Smooth muscle cell of the brain vasculature (primary cell): ENCODE results near the gene TBC1D9.

Experiments used
- DNase-seq: peaks from one replicate; pipeline ENCODE4 v3.0.0-alpha.2; 2012; ENCODE audit warnings: low read depth, low spot score

The TBC1D9 gene

DNA sequence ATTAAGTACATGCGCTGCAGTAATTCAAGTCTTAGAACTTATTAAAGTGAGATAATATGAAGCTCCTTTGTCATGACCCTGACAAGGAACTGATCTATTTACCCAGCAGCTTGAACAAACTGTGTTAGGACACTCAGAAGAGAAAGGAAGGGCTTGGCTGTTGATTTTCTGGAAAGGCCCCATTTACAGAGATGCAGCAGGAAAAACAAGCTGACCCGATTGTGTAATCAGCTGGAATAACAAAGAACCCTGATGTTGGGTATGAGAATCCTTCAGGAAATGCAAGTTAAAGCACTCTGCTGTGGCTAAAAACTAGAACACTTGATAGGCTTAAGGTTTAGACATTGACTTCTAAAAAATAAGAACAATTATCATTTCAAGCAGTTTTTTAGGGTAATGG is 64.8 kb downstream of the TBC1D9 start:
- DNase-seq = peak; percentile 64

DNA sequence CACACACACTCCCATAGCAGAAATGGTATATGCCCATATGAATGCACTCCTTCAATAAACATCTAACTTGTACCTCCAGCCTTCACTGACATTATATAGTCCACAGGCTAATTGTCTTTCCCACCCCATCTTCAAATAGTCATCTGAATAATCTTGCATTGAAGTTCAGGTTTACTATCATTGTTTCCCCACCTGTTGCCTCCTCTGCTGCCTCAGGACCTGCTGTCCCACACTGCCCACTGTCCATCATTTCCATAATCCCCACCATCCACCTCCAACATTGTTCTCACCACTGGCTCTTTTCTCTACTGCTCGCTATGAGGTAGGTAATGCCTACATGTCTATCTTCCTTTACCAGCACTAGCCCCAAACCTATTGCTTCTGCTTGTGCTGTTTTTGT is 66.1 kb downstream of the TBC1D9 start:
- DNase-seq = no peak

DNA sequence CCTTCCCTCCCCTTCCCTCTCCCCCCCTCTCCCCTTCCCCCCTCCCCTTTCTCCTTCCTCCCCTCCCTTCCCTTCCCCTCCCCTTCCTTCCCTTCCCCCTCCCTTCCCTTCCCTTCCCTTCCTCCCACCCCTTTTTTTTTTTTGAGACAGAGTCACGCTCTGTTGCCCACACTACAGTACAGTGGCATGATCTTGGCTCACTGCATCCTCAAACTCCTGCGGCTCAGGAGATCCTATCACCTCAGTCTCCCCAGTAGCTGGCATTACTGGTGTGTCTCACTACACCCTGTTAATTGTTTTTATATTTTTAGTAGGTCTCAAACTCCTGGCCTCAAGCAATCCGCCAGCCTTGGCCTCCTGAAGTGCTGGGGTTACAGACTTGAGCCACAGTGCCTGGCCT is 66.6 kb downstream of the TBC1D9 start:
- DNase-seq = no peak

DNA sequence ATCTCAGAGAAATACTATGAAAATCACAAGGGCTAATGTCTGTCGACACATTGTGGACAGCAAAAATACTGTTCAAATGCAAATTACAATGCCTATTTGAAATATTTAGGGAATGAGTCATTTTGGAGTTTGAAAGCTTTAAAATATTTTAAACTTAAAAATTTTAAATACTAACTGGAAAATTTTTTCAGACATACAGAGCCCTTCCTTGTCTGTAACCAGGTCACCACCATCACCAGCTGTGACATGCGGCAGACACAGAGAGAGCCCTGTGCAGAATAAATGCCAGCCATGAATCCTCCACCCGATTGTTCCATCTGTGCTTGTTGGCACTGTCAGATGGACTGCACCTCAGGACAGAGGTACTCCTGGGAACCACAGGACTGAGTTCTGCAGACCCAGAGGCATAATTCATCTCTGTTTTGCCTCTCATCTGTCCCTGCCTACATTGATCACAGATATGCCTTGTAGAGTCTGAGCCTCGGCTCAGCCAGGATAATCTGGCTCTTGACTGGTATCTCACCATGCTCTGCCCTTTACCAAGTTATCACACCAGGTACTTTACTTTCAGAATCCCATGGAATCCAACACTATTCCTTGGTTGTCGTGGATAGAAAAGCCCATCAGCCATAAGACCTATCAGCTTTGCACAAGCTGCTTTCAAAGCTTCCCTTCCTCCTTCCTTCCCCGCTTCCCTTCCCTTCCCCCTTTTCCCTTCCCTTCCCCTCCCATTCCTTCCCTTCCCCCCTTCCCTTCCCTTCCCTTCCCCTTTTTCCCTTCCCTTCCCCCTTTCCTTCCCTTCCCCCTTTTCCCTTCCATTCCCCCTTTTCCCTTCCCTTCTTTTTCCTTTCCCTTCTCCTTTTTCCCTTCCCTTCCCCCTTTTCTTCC is 67.2 kb downstream of the TBC1D9 start:
- no peak for DNase-seq

DNA sequence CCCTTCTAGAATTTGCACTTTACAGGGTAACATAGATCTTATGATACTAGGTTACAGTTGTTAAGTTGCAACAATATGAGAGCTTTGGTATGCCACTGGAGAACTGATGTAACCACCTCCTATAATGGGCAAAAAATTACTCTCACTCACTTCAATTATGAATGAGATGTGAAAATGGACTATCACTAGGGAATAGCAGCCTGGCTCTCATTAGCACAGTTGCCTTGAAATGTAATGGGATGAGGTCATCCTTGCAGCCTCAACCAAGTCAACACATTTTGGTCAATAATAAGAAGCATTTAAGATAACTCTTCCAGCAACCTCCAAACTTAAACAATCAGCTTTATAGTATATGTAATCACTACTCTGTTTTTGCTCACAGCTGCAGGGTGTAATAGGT is 69.4 kb downstream of the TBC1D9 start:
- DNase-seq = no peak

DNA sequence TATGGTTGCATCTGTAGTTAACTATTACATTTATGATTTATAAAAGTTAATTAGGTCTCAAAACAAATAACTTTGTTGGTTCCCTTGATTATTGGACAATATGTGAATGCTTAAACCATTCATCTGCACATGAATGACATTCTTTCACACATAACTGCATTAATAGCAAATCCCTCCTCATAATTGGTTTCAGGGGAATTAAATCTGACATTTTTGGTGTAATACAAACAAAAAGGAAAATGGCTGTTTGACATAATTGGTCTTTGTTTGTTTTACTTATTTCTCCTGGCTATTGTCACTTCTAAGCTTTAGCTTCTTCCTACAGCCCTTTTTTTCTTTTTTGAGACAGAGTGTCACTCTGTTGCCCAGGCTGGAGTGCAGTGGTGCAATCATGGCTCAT is 71.9 kb downstream of the TBC1D9 start:
- no peak for DNase-seq

DNA sequence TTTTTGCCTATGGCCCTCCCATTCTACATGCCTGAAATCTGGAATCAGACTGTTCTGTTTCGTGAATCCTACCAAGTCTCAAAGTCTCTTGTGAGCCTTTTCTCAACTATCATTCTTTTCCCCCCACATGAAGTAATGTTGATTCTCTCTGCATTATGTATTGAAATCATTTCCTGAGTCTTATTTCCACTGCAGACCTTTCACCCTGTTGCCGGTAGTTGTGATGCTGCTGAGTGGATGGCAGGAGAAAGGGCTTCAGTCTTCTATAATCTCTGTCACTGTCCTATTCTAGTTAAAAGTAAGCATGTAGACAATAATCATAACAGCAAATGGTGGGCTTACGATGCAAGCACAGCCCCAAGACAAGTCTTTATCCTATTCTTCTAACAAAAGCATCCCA is 75.0 kb downstream of the TBC1D9 start:
- no peak for DNase-seq

DNA sequence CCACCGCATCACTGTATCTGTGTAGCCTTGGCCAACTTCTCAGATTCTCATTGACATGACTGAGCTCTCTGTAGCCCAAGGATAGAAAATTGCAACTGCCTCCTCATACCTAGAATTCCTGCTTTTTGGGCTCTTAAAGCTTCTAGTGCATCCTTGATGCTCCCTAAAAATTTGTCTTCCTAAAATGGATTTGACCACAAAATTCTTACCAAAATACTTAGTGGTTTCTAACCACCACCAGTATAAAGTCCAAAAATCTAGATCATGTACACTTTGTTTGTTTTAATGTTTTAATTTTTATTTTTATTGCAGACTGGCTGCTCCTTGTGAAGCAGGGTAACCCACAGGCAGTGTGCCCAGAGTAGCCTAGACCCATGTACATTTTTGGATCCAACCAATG is 75.5 kb downstream of the TBC1D9 start:
- no peak for DNase-seq

DNA sequence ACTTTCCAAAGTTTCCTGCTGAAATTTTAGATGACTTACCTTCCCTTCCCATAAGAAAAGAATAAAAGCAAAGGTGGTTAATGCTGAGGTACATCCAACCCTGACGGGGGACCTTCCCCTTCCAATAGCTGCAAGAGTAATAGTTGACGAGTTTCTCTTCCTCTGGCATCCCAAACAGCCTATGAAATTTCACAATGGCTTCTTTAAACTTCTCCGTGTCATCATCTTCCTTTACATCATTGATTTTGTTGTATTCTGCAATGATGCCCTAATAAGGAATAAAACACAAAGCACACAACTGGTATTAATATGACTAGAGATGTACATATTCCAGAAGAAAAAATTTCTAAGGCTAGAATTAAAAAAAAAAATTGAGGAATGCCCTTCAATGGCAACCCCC is 76.6 kb downstream of the TBC1D9 start:
- no peak for DNase-seq

DNA sequence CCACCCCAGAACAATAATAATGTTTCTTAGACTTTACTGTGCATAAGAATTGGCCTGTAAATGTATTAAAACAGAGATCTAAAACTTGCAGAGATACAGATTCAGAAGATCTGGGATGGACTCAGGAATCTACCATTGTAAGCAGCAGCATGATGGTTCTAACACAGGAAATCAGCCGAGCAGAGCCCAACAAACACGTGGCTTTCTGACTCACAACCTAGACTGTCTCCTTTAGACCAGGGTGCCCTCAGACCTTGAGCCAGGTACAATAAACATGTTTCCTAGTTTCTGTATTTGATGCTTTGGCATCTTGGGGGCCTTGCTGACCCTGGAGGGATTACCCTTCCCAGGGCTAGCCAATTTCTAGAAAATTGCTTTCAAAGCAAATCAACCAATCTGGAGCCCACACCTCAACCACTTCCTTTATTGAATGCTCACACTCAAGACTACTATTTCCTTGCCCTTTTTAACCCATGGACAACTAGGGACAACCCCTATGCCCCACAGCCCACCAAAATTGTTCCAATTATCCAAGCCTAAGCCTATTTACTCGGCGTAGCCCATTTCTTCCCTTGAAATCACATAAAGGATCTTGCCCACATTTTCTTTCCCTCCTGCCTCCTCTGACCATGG is 80.5 kb downstream of the TBC1D9 start:
- DNase-seq = no peak

DNA sequence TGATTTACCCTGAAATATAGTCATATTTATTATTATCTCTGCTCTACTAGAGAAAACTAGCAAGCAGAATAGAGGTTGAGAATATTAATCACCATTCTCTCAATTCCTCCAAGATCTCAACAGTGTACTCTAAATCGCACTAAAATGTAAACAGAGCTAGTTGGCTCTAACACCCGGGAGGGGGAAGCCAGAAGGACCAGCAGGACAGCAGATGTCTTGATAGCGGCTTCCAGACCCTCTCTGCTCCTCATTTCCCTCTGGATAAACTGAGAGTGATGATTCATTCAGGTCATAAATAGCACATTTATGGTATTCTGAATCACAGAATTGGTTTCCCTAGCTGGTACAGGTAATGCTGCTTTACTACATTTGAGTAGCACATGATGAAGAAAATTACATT is 82.5 kb downstream of the TBC1D9 start:
- no peak for DNase-seq

DNA sequence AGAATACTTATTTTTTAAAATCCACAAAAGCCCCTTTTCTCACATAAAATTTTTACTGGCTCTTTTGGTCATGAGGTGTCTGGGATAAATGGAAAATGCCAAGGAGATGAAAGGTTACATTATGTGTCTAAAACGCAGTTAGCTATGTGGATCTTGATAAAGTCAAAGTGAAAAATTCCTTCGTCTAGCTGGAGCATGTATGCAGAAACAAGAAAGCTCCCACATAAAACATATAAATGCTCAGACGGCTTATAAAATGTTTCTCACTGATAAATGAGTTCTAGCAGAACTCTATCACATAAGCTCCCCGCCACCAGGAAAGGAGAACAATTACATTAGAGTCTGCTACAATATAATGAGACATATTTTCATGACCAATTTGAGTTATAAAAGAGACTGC is 83.8 kb downstream of the TBC1D9 start:
- DNase-seq = no peak

DNA sequence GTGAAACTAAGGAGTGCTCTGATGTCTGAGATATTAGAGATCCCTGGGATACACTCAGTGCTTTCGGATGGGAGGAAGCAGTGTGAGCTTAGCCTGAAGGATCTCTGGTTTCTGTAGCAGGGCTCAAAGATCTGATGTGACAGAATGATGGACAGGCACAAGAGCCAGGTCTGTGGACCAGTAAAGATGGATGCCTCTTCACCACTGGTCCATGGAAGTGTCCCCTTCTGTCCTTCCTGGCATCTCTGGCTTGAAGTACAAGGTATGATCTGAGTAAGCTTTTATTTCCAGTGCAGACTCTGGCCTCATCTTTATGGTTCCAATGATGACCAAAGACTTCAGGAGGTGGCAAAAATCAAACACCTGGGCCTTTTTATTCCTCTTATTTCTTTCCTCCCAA is 88.1 kb downstream of the TBC1D9 start:
- DNase-seq = no peak

DNA sequence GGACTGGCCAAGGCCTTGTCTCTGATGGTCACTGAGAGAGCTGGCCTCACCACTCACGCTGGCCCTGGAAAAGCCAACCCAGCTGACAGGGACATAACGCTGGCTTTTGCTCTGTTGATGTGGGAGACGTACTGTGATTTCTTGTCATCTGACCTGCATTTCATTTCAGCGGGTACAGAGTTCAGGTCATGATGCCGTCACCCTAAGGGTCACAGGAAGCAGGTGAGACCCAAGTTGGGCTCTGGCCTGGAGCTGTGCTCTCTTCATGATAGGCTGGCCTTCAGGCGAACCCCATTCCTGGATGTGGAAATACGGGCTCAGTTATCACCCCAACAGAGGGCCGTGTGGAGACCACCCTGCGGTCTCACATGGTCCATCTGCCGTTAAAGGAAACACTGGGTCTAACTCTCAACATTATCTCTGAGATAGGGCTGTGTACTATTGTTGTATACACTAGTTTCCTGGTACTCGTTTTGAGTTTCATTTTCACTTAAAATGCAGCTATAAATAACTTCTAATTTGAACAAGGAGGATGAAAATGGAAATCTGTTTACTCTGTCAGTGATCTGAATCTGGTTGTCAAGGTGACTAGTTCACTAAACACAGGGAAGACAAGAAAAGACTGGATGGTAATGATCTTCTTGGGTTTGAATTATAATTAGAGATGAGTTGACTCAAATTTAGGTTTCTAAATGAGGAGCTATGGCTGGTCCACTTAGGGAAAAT is 89.1 kb downstream of the TBC1D9 start:
- no peak for DNase-seq

DNA sequence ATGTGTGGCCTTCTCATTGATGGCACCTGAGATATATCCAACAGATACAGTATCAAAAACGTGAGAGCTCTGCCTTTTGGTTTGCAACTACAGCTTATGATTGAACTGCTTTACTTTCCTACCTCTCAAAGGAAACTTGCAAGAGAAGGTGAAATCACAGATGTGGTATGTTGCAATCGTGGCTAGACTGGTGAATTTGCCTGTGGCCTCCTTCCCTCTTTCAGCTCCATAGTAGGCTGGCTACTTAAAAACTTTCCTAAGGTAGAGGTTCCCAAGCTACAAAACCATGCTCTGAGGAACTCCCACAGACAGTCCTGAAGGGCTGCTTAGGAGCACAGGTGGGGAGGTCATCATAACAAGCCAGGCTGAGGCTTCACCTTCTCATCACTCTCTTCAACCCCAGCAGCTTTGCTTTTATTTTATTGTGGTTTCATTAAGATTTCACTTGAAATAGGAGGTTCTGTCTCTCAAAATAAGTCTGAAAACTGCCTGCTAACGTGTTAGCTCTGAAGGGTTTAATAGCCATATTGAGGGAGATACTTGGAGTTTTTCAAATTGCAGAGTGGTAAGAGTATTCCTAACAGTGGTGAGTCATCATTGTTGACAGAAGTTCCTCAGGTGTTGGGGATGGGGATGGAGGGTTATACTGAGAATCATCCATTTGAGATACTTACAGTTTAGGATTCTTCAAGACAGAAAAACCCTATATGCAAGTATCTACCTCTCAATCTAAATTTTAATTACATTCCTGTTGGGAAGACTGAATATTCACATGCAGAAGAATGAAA is 93.9 kb downstream of the TBC1D9 start:
- no peak for DNase-seq

DNA sequence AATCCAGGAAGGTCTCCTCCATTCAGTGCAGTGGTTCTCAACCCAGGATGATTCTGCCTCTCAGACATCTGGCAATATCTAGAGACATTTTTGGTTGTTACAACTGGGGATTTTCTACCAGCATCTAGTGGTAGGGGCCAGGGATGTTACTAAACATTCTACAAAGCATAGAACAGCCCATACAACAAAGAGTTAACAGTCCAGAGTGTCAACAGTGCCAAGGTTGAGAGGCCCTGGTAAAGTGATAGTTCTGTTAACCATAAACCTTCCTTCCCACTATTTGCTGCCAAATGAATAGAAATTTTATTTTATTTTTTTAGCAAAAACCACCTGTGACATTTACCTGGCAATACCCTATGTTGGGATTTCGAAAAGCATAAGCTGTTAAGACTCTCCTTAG is 94.6 kb downstream of the TBC1D9 start:
- no peak for DNase-seq

DNA sequence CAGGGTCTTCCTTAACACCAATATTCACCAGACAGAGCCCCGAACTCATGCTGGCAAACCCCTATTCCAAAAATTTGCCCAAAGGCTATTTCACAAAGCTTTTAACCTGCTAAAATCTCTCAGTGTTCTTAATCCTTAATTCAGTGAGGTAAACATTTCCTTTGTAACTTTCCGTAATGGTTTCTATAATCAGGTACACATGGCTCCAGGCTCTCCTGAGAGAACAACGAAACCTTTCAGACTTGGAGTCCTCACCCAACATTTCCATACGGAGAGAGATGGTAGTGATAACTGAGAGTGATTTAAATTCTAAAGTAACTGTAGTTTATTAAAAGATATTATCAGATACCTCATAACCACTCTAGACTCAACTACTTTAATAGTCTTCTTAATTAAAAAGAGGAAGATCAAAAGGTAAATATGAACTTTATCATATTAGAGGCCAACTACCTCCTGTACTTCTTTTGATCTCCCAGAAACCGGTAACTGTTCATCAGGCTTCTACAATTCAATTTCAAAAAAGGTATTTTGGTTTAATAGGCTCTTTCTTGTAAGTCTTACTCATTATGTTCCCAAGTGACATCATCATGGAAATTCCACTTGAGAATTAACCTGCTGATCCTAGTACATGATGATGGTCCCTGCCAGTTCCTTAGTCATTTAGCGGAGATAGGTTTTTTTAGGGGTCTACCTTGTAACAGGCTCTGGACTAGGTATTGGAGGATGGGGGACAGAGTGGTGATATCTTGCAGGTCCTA is 96.1 kb downstream of the TBC1D9 start:
- no peak for DNase-seq

DNA sequence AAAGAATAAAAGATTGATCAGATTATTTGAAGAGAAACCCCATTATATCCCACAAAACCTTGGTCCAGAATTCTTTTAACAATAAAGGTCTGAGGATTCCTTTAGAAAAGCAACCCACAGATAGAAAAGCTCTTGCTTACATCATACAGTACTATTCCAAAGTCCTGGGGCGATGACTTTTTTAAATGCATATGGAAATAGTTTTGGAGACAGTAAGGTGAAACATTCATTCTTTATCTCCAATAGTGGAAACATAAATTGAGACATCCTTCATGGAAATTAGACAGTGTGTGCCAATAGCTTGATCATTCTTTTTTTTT is 101.7 kb downstream of the TBC1D9 start:
- no peak for DNase-seq

DNA sequence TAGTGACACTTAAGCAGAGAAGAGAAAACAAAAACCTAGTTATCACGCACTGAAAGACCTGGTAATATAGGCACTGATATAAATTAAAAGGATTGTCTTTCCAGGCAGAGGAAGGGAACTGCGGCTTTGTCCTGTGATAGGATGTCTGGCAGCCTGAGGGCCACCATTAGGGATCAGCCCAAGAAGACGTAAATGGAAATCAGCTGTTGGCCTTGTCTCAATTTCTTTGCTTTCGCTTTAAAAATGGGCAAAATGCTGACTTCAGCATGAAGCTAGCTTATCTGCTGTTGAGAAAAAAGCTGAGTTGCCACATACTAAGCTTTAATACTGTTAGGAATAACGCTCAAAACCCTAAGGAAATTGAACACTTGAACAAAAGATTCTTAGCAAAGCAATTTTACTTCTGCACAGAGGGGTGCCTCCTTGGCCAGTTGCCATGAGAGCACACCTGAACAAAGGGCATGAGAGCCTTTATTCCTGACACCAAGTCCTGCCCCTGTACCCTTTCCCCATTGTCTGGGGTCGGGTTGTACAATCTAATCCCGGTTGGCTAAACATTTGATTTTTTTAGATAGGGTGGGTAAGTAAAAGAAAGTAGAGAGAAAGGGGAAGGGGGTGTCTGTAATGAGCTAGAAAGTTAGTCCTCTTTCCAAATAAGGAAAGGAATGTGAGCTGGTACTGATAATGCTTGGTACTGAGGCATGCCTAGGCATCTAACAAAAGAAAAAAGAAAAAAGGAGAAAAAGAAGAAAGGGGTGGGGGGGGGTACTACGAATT is 102.3 kb downstream of the TBC1D9 start:
- peak; percentile 12 for DNase-seq

DNA sequence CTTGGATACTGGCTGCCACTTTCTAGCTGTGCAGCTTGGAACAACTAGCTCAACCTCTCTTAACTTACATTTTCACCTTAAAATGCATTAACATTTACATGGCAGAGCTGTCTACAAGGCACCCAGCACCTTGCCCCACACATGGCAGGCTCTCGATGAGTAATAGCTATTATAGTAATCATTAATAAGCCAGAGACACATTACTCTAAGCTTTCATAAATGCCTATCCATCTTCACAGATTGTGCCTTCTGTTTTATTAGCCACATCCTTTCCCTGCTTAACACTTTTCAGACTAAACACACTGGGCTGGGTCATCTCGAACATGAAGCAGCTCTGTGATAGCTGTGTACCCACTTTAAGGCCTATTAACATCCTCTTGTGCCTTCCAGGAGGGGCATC is 103.6 kb downstream of the TBC1D9 start:
- no peak for DNase-seq
